ENCODE results near the gene BCR.

DNA sequence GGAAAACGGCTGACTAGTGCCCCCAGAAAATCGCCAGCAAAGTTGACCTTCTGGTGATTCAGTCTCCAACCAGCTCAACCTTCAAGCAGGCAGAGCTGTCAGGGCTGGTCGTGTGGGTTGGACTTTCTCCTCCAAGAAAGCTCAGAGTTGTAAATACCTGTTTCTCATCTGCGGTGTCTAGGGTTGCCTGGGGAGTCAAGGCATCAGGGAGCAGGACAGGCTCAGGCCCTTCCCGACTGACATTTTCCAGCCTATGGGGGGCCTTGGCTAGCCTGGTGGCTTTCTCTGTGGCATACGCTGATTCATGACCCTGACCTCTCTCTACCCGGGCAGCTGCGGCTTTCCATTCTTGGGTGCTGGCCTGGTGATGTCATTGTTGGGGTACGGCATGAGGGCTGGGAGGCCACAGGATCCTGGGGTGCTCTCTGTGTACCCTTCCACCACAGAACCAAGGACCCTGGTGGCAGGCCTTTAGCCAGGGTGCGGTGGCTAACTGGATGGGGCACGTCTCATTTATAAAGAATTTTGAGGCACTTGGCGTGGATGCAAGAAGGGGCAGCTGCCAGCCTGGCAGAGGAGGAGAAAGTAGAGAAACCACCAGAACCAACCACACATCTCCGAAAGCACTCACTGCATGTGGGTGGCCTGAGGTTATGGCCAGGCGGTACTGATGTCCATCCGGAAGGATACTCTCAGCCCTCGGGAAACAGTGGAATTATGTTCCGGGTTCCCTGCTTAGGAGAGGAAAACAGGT lies 64.9 kb downstream of the BCR start:
- TF ChIP-seq ZNF274 (IDR thresholded peaks at IDR 0.05; ENCODE audit: low read depth, low read length): no peak
- no peak for TF ChIP-seq SUZ12 (IDR thresholded peaks at IDR 0.05; ENCODE audit: extremely low read depth, insufficient read depth, insufficient read length)

Measured in NT2/D1 (cell line).